Neural progenitor cell (in vitro differentiated cells): ENCODE measurements around the gene EXOC6B.

Experiments
- CTCF ChIP-seq: fragments of 200-600 bp; sonication (generic); IDR thresholded peaks from 2 replicates; pipeline ENCODE4 v1.5.1; 2017; ENCODE audit warnings: antibody characterized with exemption, mild to moderate bottlenecking
- EZH2phosphoT487 ChIP-seq: fragments of 200-600 bp; sonication (generic); IDR thresholded peaks from 2 replicates; pipeline ENCODE4 v1.6.1; 2017; ENCODE audit warnings: antibody characterized with exemption

DNA sequence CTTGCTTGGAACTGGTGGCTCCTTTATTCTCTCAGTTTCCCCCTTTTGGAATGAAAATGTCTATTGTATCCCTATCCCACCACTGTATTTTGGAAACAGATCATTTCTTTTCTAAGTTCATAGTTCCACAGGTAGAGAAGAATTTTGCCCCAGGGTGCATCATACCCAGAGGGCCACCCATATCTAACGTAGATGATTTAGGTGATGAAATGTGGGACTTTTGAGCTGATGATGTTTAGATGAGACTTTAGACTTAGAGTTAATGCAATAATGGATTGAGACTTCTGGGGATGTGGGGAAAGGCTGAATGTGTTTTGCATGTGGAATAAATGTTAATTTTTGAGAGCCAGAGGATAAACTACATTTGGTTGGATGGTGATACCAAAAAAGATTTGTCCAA lies 570.3 kb downstream of the EXOC6B start:
- TF ChIP-seq EZH2phosphoT487, result no peak
- TF ChIP-seq CTCF, result no peak
